Iris pigment epithelial cell (primary cell): ENCODE measurements around the gene PDLIM4.

Source experiments
- DNase-seq: peaks from one replicate; pipeline ENCODE4 v3.0.0-alpha.2; 2011; ENCODE audit warnings: low read depth

PDLIM4 gene

GRCh38 chr5:132283423-132284043, 26.0 kb downstream of the PDLIM4 start:
- DNase-seq: peak; percentile 67

- no peak for DNase-seq
These were observed 31.6 kb downstream of the PDLIM4 start for GRCh38 chr5:132289097-132289496.

GRCh38 chr5:132291026-132291425, 33.5 kb downstream of the PDLIM4 start:
- no peak for DNase-seq

- DNase-seq: peak; percentile 92
These were observed 35.8 kb downstream of the PDLIM4 start for GRCh38 chr5:132293066-132293991.

- peak; percentile 97 for DNase-seq
These were observed 36.7 kb downstream of the PDLIM4 start, which contains the start of gene SLC22A4 for GRCh38 chr5:132293992-132294727. SLC22A4 (plus strand) TSS chr5:132294394; CDS start chr5:132294617, 223 bp downstream.

GRCh38 chr5:132294728-132295504, 37.4 kb downstream of the PDLIM4 start:
- DNase-seq: peak; percentile 90

GRCh38 chr5:132295505-132296411, 38.3 kb downstream of the PDLIM4 start:
- DNase-seq: no peak

- DNase-seq: peak; percentile 41
These were observed 39.0 kb downstream of the PDLIM4 start for GRCh38 chr5:132296412-132297016.

- no peak for DNase-seq
These were observed 39.9 kb downstream of the PDLIM4 start for GRCh38 chr5:132297211-132297940.

GRCh38 chr5:132298298-132299212, 41.1 kb downstream of the PDLIM4 start:
- peak; percentile 86 for DNase-seq

GRCh38 chr5:132299917-132300316, 42.4 kb downstream of the PDLIM4 start:
- no peak for DNase-seq

GRCh38 chr5:132300577-132301343, 43.3 kb downstream of the PDLIM4 start:
- no peak for DNase-seq

GRCh38 chr5:132301344-132302271, 44.1 kb downstream of the PDLIM4 start:
- no peak for DNase-seq

- no peak for DNase-seq
These were observed 44.9 kb downstream of the PDLIM4 start for GRCh38 chr5:132302413-132302812.

- no peak for DNase-seq
These were observed 46.1 kb downstream of the PDLIM4 start for GRCh38 chr5:132303589-132303988.

- DNase-seq: no peak
These were observed 47.9 kb downstream of the PDLIM4 start for GRCh38 chr5:132305420-132305819.
